HEK293 (cell line): ENCODE data around the gene DVL1.

Experiments used
- BCL11B ChIP-seq: fragments of 450-650 bp; formaldehyde crosslinking; IDR thresholded peaks from 2 replicates; pipeline ENCODE4 v1.5.1; 2016; ENCODE audit warnings: low read depth, missing biosample characterization, missing genetic modification characterization
- GLI2 ChIP-seq: fragments of 450-650 bp; formaldehyde crosslinking; IDR thresholded peaks from 2 replicates; pipeline ENCODE4; 2017; ENCODE audit warnings: missing biosample characterization, missing genetic modification characterization, low read depth, borderline replicate concordance
- IKZF3 ChIP-seq: fragments of 450-650 bp; IDR thresholded peaks from 2 replicates; pipeline ENCODE4 v1.5.0; 2018; ENCODE audit warnings: missing biosample characterization, mild to moderate bottlenecking, missing genetic modification characterization, moderate library complexity
- MEIS1 ChIP-seq: sonication (generic); formaldehyde crosslinking; IDR thresholded peaks from 2 replicates; pipeline ENCODE4 v1.8.1; 2022; ENCODE audit warnings: missing genetic modification reagents, mild to moderate bottlenecking, borderline replicate concordance
- PATZ1 ChIP-seq: fragments of 450-650 bp; formaldehyde crosslinking; IDR thresholded peaks from 2 replicates; pipeline ENCODE4 v1.5.1; 2016; ENCODE audit warnings: missing biosample characterization, missing genetic modification characterization
- SCRT2 ChIP-seq: fragments of 450-650 bp; formaldehyde crosslinking; IDR thresholded peaks from 2 replicates; pipeline ENCODE4 v1.5.1; 2016; ENCODE audit warnings: missing biosample characterization, missing genetic modification characterization
- SP3 ChIP-seq: fragments of 450-650 bp; formaldehyde crosslinking; IDR thresholded peaks from 2 replicates; pipeline ENCODE4 v1.5.1; 2016; ENCODE audit warnings: missing biosample characterization, missing genetic modification characterization
- SP7 ChIP-seq: fragments of 450-650 bp; formaldehyde crosslinking; IDR thresholded peaks from 2 replicates; pipeline ENCODE4 v1.5.1; 2016; ENCODE audit warnings: missing biosample characterization, missing genetic modification characterization
- ZBTB21 ChIP-seq: fragments of 450-650 bp; formaldehyde crosslinking; IDR thresholded peaks from 2 replicates; pipeline ENCODE4 v1.5.1; 2017; ENCODE audit warnings: missing biosample characterization, missing genetic modification characterization
- ZNF2 ChIP-seq: fragments of 450-650 bp; formaldehyde crosslinking; IDR thresholded peaks from 2 replicates; pipeline ENCODE4 v1.5.1; 2016; ENCODE audit warnings: missing biosample characterization, missing genetic modification characterization
- ZNF223 ChIP-seq: fragments of 450-650 bp; formaldehyde crosslinking; IDR thresholded peaks from 2 replicates; pipeline ENCODE4 v1.5.1; 2016; ENCODE audit warnings: missing biosample characterization, missing genetic modification characterization
- ZNF292 ChIP-seq: fragments of 450-650 bp; formaldehyde crosslinking; IDR thresholded peaks from 2 replicates; pipeline ENCODE4 v1.5.1; 2016; ENCODE audit warnings: low read depth, missing biosample characterization, missing genetic modification characterization, borderline replicate concordance
- ZNF354C ChIP-seq: fragments of 450-650 bp; formaldehyde crosslinking; IDR thresholded peaks from 2 replicates; pipeline ENCODE4 v1.5.1; 2016; ENCODE audit warnings: missing biosample characterization, missing genetic modification characterization, low read depth, borderline replicate concordance
- ZNF391 ChIP-seq: fragments of 450-650 bp; formaldehyde crosslinking; IDR thresholded peaks from 2 replicates; pipeline ENCODE4 v1.5.1; 2016; ENCODE audit warnings: low read depth, missing biosample characterization, missing genetic modification characterization, borderline replicate concordance
- ZNF501 ChIP-seq: fragments of 450-650 bp; formaldehyde crosslinking; IDR thresholded peaks from 2 replicates; pipeline ENCODE4 v1.5.1; 2016; ENCODE audit warnings: missing biosample characterization, missing genetic modification characterization
- ZNF510 ChIP-seq: fragments of 450-650 bp; formaldehyde crosslinking; IDR thresholded peaks from 2 replicates; pipeline ENCODE4 v1.5.1; 2018; ENCODE audit warnings: mild to moderate bottlenecking, missing genetic modification characterization, missing biosample characterization; ENCODE audit not compliant: insufficient replicate concordance
- ZNF626 ChIP-seq: fragments of 450-650 bp; sonication (Bioruptor Pico); formaldehyde crosslinking; IDR thresholded peaks from 2 replicates; pipeline ENCODE4 v1.5.1; 2018; ENCODE audit warnings: missing biosample characterization, missing genetic modification characterization, inconsistent platforms
- ZNF629 ChIP-seq: fragments of 450-650 bp; formaldehyde crosslinking; IDR thresholded peaks from 2 replicates; pipeline ENCODE4 v1.5.1; 2017; ENCODE audit warnings: missing biosample characterization, missing genetic modification characterization
- ZNF639 ChIP-seq: fragments of 450-650 bp; formaldehyde crosslinking; IDR thresholded peaks from 2 replicates; pipeline ENCODE4 v1.5.1; 2016; ENCODE audit warnings: missing biosample characterization, missing genetic modification characterization
- ZNF654 ChIP-seq: fragments of 450-650 bp; formaldehyde crosslinking; IDR thresholded peaks from 2 replicates; pipeline ENCODE4 v1.5.1; 2016; ENCODE audit warnings: low read depth, missing biosample characterization, missing genetic modification characterization
- ZNF660 ChIP-seq: fragments of 450-650 bp; IDR thresholded peaks from 2 replicates; pipeline ENCODE4 v1.5.1; 2018; ENCODE audit warnings: missing biosample characterization, mild to moderate bottlenecking, missing genetic modification characterization
- ZNF692 ChIP-seq: fragments of 450-650 bp; formaldehyde crosslinking; IDR thresholded peaks from 2 replicates; pipeline ENCODE4 v1.5.1; 2016; ENCODE audit warnings: missing biosample characterization, missing genetic modification characterization
- ZNF768 ChIP-seq: fragments of 450-650 bp; formaldehyde crosslinking; IDR thresholded peaks from 2 replicates; pipeline ENCODE4 v1.5.1; 2018; ENCODE audit warnings: missing biosample characterization, mild to moderate bottlenecking, missing genetic modification characterization
- ZNF777 ChIP-seq: fragments of 450-650 bp; formaldehyde crosslinking; IDR thresholded peaks from 2 replicates; pipeline ENCODE4 v1.5.1; 2017; ENCODE audit warnings: missing biosample characterization, missing genetic modification characterization, borderline replicate concordance
- ZNF843 ChIP-seq: fragments of 450-650 bp; formaldehyde crosslinking; IDR thresholded peaks from 2 replicates; pipeline ENCODE4 v1.5.1; 2016; ENCODE audit warnings: missing biosample characterization, missing genetic modification characterization
- TF ChIP-seq, protein P1 (sequence below): fragments of 450-650 bp; formaldehyde crosslinking; IDR thresholded peaks from 2 replicates; pipeline ENCODE4 v1.5.1; 2017; ENCODE audit warnings: missing biosample characterization, missing genetic modification characterization
- TF ChIP-seq, protein P2 (sequence below): fragments of 450-650 bp; IDR thresholded peaks from 2 replicates; pipeline ENCODE4 v1.5.1; 2018; ENCODE audit warnings: missing biosample characterization, missing genetic modification characterization
- TF ChIP-seq, protein P3 (sequence below): fragments of 450-650 bp; formaldehyde crosslinking; IDR thresholded peaks from 2 replicates; pipeline ENCODE4 v1.5.1; 2016; ENCODE audit warnings: missing biosample characterization, missing genetic modification characterization

DVL1 gene

DNA sequence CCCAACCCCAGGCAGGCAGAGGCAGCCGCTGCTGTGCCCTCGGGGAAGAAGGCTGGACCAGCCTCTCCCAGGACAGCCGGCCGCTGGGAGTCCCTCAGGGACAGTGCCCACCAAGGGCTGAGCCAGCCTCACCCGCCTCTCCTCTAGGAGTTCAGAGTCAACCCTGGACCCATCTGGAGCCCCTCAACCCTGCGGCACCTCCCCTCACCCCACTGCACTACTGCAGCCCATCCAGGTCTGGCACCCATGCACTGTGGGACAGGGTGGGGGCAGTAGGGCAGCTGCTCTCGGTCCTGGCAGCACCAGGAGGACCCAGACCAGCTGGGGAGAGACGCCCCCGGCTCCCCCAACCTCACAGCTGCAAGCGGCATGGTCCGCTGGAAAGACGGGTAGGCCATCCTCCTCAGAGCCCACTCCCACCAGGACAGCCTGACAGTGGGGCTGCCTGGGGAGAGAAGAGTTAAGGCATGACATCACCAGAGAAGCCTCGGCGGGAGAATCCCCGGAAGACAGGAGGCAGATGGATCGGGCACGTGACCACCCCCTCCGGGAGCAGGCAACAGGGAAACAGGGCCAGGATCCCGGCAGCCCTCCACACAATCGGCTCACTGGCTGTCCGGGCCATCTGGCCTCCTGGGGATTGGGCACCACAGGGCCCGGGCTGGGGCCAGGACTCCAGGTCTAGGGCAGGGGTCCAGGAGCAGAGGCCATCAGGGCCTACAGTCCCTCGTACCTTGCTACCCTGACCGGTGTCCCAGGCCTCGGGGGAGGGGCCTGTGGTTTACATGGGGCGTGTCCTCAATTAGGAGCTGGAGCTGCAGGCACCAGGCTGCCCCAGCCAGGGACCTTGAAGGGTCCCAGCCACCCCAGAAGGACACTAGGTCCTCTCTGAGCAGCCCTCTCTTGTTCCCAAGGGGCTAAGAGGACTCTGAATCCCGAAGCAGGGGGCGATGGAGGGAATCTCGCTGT is 44.6 kb downstream of the DVL1 start (continued):
- TF ChIP-seq ZNF768 (tag by site-specific recombination) (no peak), ZNF391 (tag by site-specific recombination) (peak; percentile 63; the same call in 1 of the 2 replicates), ZNF654 (tag by site-specific recombination) (no peak), ZNF292 (no peak), ZBTB21 (tag by site-specific recombination) (peak; percentile 83), ZNF660 (tag by site-specific recombination) (peak; percentile 57; the same call in 1 of the 2 replicates), ZNF843 (tag by site-specific recombination) (peak; percentile 45; the same call in 1 of the 2 replicates), ZNF629 (tag by site-specific recombination) (peak; percentile 96), ZNF2 (tag by site-specific recombination) (peak; percentile 45; the same call in 1 of the 2 replicates), PATZ1 (peak; percentile 93), MEIS1 (CRISPR knock-in tag) (no peak), SP3 (tag by site-specific recombination) (peak; percentile 61), BCL11B (tag by site-specific recombination) (peak; percentile 73), ZNF223 (tag by site-specific recombination) (0 out of 2 replicates have a peak, but pooled peaks have one; percentile 40), ZNF510 (no peak), ZNF354C (no peak), ZNF639 (tag by site-specific recombination) (peak; percentile 82; the same call in 1 of the 2 replicates), ZNF626 (no peak), ZNF692 (peak; percentile 78), IKZF3 (tag by site-specific recombination) (peak; percentile 98), SCRT2 (tag by site-specific recombination) (peak; percentile 92), ZNF777 (tag by site-specific recombination) (no peak), GLI2 (tag by site-specific recombination) (no peak), ZNF501 (tag by site-specific recombination) (0 out of 2 replicates have a peak, but pooled peaks have one; percentile 66), SP7 (peak; percentile 89)
- TF ChIP-seq, protein P1, sequence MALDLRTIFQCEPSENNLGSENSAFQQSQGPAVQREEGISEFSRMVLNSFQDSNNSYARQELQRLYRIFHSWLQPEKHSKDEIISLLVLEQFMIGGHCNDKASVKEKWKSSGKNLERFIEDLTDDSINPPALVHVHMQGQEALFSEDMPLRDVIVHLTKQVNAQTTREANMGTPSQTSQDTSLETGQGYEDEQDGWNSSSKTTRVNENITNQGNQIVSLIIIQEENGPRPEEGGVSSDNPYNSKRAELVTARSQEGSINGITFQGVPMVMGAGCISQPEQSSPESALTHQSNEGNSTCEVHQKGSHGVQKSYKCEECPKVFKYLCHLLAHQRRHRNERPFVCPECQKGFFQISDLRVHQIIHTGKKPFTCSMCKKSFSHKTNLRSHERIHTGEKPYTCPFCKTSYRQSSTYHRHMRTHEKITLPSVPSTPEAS (tag by site-specific recombination): no peak
- TF ChIP-seq, protein P2, sequence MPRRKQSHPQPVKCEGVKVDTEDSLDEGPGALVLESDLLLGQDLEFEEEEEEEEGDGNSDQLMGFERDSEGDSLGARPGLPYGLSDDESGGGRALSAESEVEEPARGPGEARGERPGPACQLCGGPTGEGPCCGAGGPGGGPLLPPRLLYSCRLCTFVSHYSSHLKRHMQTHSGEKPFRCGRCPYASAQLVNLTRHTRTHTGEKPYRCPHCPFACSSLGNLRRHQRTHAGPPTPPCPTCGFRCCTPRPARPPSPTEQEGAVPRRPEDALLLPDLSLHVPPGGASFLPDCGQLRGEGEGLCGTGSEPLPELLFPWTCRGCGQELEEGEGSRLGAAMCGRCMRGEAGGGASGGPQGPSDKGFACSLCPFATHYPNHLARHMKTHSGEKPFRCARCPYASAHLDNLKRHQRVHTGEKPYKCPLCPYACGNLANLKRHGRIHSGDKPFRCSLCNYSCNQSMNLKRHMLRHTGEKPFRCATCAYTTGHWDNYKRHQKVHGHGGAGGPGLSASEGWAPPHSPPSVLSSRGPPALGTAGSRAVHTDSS: no peak
- TF ChIP-seq, protein P3, sequence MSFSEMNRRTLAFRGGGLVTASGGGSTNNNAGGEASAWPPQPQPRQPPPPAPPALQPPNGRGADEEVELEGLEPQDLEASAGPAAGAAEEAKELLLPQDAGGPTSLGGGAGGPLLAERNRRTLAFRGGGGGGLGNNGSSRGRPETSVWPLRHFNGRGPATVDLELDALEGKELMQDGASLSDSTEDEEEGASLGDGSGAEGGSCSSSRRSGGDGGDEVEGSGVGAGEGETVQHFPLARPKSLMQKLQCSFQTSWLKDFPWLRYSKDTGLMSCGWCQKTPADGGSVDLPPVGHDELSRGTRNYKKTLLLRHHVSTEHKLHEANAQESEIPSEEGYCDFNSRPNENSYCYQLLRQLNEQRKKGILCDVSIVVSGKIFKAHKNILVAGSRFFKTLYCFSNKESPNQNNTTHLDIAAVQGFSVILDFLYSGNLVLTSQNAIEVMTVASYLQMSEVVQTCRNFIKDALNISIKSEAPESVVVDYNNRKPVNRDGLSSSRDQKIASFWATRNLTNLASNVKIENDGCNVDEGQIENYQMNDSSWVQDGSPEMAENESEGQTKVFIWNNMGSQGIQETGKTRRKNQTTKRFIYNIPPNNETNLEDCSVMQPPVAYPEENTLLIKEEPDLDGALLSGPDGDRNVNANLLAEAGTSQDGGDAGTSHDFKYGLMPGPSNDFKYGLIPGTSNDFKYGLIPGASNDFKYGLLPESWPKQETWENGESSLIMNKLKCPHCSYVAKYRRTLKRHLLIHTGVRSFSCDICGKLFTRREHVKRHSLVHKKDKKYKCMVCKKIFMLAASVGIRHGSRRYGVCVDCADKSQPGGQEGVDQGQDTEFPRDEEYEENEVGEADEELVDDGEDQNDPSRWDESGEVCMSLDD: no peak; the same call in none of the 2 replicates
